Psoas muscle (tissue), 8 donors: ENCODE data around the gene RGS14. TPM values are rescaled to one million over a fixed set of nuclear protein-coding genes. Genes with fewer than 3 reads are reported as not detected.

Experiments used
- ATAC-seq, 4 donors: fragments of 200-7000 bp; cut with Tn5 transposase; one replicate each; pipeline ENCODE4 v1.9.1; 2020; ENCODE audit warnings: moderate library complexity in 3 of 4, mild to moderate bottlenecking in 2 of 4
- DNase-seq, 2 donors: peaks; one replicate each; pipeline ENCODE4 v3.0.0-alpha.2; 2020
- H3K27ac ChIP-seq: fragments of 200-600 bp; one replicate; pipeline ENCODE4 v1.8.0; 2022
- H3K27me3 ChIP-seq, 3 donors: fragments of 200-600 bp in 1 of 3; one replicate each; pipeline versions ENCODE4 v1.6.1 to v1.8.0; 2013 to 2022; ENCODE audit warnings: low read length in 2 of 3, mild to moderate bottlenecking in 2 of 3, moderate library complexity in 1 of 3; ENCODE audit not compliant: insufficient read depth in 3 of 3
- H3K36me3 ChIP-seq, 2 donors: fragments of 200-600 bp in 1 of 2; one replicate each; pipeline versions ENCODE4 v1.6.1 to v1.8.0; 2013 to 2022; ENCODE audit warnings: low read depth in 1 of 2, mild to moderate bottlenecking in 1 of 2, moderate library complexity in 1 of 2; ENCODE audit not compliant: insufficient read depth in 1 of 2
- H3K4me1 ChIP-seq: fragments of 200-600 bp; one replicate; pipeline ENCODE4 v1.8.0; 2022
- H3K4me3 ChIP-seq: fragments of 200-600 bp; one replicate; pipeline ENCODE4 v1.8.0; 2022; ENCODE audit warnings: mild to moderate bottlenecking
- H3K9me3 ChIP-seq: fragments of 200-600 bp; one replicate; pipeline ENCODE4 v1.8.0; 2022
- CTCF ChIP-seq: fragments of 200-600 bp; IDR thresholded peaks from one replicate; pipeline ENCODE4 v1.8.0; 2022; ENCODE audit warnings: antibody characterized with exemption
- WGBS, 3 donors: extraction: QIAGEN DNeasy Blood & Tissue Kit; methylation state at CpG; one replicate each; pipeline versions ENCODE4 v1.1.6 to v1.1.7; 2013; 5-methylcytosine and 5-hydroxymethylcytosine counted together
- intact Hi-C, 2 donors: fragments of 100-400 bp; cut with DNase I; formaldehyde crosslinking; loops; one replicate each; pipeline versions ENCODE4 v1.11.0 to v1.14.2; 2022
- polyA plus RNA-seq, 3 donors: library from polyadenylated mRNA; stranded (reverse); fragments of 200-250 nt; gene quantifications; one replicate each; pipeline ENCODE4 v1.2.3, GENCODE V29; 2013
- total RNA-seq, 4 donors: library from RNA; stranded (reverse); fragmentation: NEBNext Ultra II Directional in 2 of 4; extraction: Animal tissue kit (Norgen Biotek cat#: 25700) in 2 of 4; gene quantifications; one replicate each; pipeline versions ENCODE4 v1.2.1 to v1.2.4, GENCODE V29; 2021 to 2023
- donor health status: healthy with polysubstance abuse.
- donor health status: DM: no; HTN: no; CAD: no; lungs with moderate emphysema.
- donor health status: Bipolar disorder and iron deficiency.
- donor health status: healthy.
- donor health status: DM: yes; HTN: yes; CAD: no.
- donor health status: DM: no; HTN: no; CAD: no.
- donor health status: DM: no; HTN: no; CAD: no.
- donor health status: DM: yes; HTN: yes; CAD: no.

The RGS14 gene
- total and polyA plus RNA-seq, 7 donors = 3.6 to 23.2 (median 10.0) TPM

DNA sequence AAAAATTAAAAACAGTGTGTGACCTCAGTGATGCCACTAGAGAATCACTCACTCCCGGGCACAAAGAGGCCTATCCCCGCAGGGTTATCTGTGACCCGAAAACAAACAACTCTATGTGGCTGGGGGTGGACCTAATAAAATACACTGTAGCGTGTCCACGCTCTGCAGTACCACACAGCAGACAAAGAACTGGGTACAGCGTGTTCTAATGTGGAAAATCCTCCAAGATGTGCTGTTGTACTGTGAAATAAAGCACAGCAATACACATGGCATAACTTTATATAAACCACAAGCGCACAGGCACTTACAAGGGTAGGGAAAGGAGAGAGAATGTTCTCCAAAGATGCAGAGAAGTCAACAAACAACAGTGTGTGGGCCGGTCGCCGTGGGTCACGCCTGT lies 18.4 kb downstream of the RGS14 start:
- H3K27me3 ChIP-seq = peaks cover 0 to 1% (median 0%) of the 10 kb centered on the region in 3 donors
- 71 to 85% (median 78%) methylated on average over 11 of the region's 11 CpGs for WGBS, 3 donors
- DNase-seq = no peak
- no peak for ATAC-seq
- peaks cover 12% of the 10 kb centered on the region for H3K4me1 ChIP-seq
- no peak overlapping the region for H3K4me3 ChIP-seq
- H3K36me3 ChIP-seq = peaks cover 0 to 18% of the 10 kb centered on the region in 2 donors
- H3K27ac ChIP-seq = no peak overlapping the region
- intact Hi-C loops = no loop called here
- H3K9me3 ChIP-seq = no peaks in the 10 kb centered on the region
- TF ChIP-seq CTCF = no peak

GRCh38 chr5:177377851-177378776 lies 20.4 kb downstream of the RGS14 start:
- intact Hi-C loops = no loop called here
- Histone ChIP-seq H3K9me3 (no peaks in the 10 kb centered on the region), H3K36me3 (peaks cover 0 to 6% of the 10 kb centered on the region in 2 donors), H3K4me3 (no peak overlapping the region), H3K27me3 (peaks cover 0 to 1% (median 0%) of the 10 kb centered on the region in 3 donors), H3K27ac (no peak overlapping the region), H3K4me1 (no peaks in the 10 kb centered on the region)
- TF ChIP-seq CTCF = no peak
- WGBS, 3 donors = 86 to 88% (median 88%) methylated on average over 8 of the region's 8 CpGs
- ATAC-seq (no peak), DNase-seq (no peak)

DNA sequence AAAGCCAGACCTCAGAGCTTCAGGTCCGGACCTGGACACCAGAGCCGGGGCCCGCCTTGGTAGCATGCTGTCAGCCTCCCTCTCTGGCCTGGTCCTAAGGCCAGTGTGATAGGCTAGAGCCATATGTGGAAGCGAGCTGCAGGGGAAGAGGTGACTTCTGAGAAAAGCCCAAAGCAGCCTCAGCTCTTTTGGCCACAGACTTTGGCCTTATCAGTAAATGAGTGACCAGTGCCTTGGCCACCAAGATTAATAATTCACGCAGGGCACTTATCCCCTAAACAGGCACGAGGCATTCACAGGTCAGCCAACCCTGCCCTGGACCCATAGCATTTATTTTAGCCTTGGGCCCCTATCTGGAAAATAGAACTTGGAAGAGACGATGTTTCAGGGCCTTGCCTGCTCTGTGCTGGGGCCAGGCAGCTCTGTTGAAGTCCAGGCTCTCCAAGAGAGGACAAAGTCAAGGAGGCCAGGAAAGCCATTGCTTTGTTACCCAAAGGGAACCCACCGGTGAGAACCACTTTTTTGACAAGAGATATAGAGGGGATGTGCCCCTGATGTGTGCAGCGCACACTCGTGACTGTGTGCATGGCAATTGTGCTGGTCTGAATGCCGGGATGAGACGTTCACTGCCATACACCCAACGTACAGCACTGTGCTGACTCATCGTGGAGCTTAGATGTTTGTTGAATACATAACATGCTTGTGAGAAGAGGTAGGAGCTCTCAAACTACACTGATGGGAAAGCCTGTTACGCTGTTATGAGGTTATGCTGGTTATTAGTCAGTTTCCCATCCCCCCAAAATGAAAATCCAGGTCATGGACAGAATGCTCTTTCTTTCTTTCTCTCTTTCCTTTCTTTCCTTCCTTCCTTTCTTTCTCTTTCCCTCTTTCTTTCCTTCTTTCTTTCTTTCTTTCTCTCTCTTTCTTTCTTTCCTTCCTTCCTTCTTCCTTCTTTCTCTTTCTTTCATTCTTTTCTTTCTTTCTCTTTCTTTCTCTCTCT lies 21.5 kb downstream of the RGS14 start:
- Histone ChIP-seq H3K9me3 (no peaks in the 10 kb centered on the region), H3K27me3 (peaks cover 0 to 1% (median 0%) of the 10 kb centered on the region in 3 donors), H3K27ac (no peak overlapping the region), H3K4me1 (no peaks in the 10 kb centered on the region), H3K36me3 (no peaks in the 10 kb centered on the region), H3K4me3 (no peak overlapping the region)
- WGBS, 3 donors = 81 to 89% (median 85%) methylated on average over 15 of the region's 15 CpGs
- TF ChIP-seq CTCF = no peak
- ATAC-seq (peak in 2 of 4 donors; percentile 37 to 50), DNase-seq (no peak)
- intact Hi-C loops = no loop called here

DNA sequence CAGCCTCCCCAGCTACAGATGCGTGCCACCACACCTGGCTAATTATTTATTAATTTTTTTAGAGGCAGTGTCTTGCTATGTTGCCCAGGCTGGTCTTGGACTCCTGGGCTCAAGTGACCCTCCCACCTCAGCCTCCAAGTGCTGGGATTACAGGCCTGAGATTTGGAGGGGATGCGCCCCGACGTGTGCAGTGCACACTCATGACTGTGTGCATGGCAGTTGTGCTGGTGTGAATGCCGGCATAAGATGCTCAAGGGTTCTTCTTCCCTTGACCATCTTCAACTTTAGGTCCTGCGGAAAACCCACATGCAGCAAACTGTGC lies 23.0 kb downstream of the RGS14 start:
- 69 to 85% (median 73%) methylated on average over 6 of the region's 6 CpGs for WGBS, 3 donors
- no peak overlapping the region for H3K4me3 ChIP-seq
- TF ChIP-seq CTCF = no peak
- no peak for DNase-seq
- no peaks in the 10 kb centered on the region for H3K9me3 ChIP-seq
- intact Hi-C loops = no loop called here
- peak in 2 of 4 donors; percentile 2 to 18 for ATAC-seq
- peaks cover 0 to 1% (median 0%) of the 10 kb centered on the region in 3 donors for H3K27me3 ChIP-seq
- H3K27ac ChIP-seq = no peak overlapping the region
- no peaks in the 10 kb centered on the region for H3K4me1 ChIP-seq
- H3K36me3 ChIP-seq = no peaks in the 10 kb centered on the region
